Activated T-cell treated with anti-CD3 and anti-CD28 coated beads for 4 hours (primary cell): Measurements from ENCODE around the gene RIMBP3B.
"Not testable (repeated sequence)": the region's sequence is repeated elsewhere in the genome, so short reads cannot be mapped to it uniquely, and the experiment has no call there.

Experiments used
- DNase-seq: peaks from one replicate; pipeline ENCODE4 v3.0.0-alpha.2; 2020

The RIMBP3B gene, protein sequence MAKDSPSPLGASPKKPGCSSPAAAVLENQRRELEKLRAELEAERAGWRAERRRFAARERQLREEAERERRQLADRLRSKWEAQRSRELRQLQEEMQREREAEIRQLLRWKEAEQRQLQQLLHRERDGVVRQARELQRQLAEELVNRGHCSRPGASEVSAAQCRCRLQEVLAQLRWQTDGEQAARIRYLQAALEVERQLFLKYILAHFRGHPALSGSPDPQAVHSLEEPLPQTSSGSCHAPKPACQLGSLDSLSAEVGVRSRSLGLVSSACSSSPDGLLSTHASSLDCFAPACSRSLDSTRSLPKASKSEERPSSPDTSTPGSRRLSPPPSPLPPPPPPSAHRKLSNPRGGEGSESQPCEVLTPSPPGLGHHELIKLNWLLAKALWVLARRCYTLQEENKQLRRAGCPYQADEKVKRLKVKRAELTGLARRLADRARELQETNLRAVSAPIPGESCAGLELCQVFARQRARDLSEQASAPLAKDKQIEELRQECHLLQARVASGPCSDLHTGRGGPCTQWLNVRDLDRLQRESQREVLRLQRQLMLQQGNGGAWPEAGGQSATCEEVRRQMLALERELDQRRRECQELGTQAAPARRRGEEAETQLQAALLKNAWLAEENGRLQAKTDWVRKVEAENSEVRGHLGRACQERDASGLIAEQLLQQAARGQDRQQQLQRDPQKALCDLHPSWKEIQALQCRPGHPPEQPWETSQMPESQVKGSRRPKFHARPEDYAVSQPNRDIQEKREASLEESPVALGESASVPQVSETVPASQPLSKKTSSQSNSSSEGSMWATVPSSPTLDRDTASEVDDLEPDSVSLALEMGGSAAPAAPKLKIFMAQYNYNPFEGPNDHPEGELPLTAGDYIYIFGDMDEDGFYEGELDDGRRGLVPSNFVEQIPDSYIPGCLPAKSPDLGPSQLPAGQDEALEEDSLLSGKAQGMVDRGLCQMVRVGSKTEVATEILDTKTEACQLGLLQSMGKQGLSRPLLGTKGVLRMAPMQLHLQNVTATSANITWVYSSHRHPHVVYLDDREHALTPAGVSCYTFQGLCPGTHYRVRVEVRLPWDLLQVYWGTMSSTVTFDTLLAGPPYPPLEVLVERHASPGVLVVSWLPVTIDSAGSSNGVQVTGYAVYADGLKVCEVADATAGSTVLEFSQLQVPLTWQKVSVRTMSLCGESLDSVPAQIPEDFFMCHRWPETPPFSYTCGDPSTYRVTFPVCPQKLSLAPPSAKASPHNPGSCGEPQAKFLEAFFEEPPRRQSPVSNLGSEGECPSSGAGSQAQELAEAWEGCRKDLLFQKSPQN (N-terminal part only)

GRCh38 chr22:21383701-21384467 is at the start of gene RIMBP3B:
TSS of gene RIMBP3B (plus strand) at chr22:21383751. CDS start at chr22:21383859, 108 bp downstream.
- DNase-seq: not testable (repeated sequence)

DNA sequence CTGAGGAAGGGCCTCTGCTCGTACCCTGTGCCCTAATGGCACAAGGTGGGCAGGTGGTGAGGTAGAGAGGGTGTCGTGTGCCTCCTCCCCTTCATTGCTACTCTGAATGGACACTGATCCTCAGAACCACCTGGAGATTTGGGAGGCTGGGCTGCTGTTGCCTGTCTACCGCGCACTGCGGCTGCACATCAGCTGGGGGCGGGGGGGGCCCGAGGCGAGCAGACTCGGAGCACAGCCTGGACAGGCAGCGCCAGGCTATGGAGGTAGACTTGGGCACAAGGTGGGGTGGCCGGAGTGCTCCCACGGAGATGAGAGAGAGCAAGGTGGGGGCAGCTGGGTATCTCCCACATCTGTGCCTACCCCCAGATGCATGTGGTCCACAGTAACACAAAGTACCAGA is 26.0 kb upstream of the RIMBP3B start:
- DNase-seq: not testable (repeated sequence)

GRCh38 chr22:21360525-21360924 is 23.0 kb upstream of the RIMBP3B start:
- DNase-seq: not testable (repeated sequence)

- DNase-seq: not testable (repeated sequence)
These were observed 21.1 kb upstream of the RIMBP3B start for GRCh38 chr22:21362473-21362872.

- not testable (repeated sequence) for DNase-seq
These were observed 20.5 kb upstream of the RIMBP3B start for GRCh38 chr22:21363061-21363460.

GRCh38 chr22:21363803-21364202 is 19.7 kb upstream of the RIMBP3B start:
- DNase-seq: not testable (repeated sequence)

DNA sequence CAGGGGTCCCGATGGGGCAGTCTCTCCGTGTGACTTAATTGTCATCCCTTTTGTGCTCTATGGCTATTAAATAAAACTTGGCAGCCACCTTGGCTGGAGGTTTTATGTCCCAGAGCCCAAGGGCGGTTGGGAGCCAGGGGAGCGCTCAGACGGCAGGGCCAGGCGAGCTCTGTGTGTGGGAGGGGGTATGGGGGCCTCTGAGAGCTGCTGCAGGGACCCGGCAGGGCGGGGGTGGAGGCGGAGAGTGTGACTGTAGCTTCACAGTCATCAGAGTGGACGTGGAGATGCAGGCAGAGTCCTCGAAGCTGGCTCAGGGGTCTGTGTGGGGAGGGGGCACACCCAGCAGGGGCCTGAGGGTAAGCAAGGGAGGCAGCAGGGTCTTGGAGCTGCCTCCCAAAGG is 19.2 kb upstream of the RIMBP3B start:
- not testable (repeated sequence) for DNase-seq

GRCh38 chr22:21365337-21365736 is 18.2 kb upstream of the RIMBP3B start:
- DNase-seq: not testable (repeated sequence)

GRCh38 chr22:21368603-21369310 is 14.8 kb upstream of the RIMBP3B start:
- not testable (repeated sequence) for DNase-seq

DNA sequence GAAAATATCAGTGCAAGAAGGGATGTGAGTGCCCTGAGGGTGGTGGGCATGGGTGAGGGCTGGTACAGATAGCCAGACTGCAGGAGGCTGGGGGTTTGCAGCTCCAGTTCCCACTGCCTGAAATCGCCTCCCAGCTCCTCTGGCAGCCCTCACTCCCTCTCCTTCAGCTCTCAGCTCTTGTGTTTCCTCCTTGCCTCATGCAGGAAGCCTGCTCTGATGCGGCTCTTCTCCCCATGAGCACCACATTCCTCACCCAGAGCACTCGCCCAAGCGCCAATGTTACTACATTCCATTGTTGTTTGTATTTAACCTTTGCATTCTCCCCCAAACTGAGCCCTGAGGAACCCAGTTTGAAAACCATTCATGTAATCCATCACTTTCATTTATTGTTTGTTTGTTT is 7.7 kb upstream of the RIMBP3B start:
- not testable (repeated sequence) for DNase-seq

DNA sequence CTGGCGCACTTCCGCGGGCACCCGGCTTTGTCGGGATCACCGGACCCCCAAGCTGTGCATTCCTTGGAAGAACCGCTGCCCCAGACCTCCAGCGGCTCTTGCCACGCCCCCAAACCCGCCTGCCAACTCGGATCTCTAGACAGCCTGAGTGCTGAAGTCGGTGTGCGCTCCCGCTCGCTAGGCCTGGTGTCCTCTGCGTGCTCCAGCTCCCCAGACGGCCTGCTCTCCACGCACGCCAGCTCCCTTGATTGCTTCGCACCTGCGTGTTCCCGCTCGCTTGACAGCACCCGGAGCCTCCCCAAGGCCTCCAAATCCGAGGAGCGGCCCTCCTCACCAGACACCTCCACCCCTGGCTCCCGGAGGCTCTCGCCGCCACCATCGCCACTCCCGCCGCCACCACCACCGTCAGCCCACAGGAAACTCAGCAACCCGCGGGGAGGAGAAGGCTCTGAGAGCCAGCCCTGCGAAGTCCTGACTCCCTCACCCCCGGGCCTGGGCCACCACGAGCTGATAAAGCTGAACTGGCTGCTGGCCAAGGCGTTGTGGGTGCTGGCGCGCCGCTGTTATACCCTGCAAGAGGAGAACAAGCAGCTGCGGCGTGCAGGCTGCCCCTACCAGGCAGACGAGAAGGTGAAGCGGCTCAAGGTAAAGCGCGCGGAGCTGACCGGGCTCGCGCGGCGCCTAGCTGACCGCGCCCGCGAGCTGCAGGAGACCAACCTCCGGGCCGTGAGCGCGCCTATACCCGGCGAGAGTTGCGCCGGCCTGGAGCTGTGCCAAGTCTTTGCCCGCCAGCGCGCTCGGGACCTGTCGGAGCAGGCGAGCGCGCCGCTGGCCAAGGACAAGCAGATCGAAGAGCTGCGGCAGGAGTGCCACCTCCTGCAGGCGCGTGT is 1.2 kb downstream of the RIMBP3B start:
- DNase-seq: not testable (repeated sequence)

DNA sequence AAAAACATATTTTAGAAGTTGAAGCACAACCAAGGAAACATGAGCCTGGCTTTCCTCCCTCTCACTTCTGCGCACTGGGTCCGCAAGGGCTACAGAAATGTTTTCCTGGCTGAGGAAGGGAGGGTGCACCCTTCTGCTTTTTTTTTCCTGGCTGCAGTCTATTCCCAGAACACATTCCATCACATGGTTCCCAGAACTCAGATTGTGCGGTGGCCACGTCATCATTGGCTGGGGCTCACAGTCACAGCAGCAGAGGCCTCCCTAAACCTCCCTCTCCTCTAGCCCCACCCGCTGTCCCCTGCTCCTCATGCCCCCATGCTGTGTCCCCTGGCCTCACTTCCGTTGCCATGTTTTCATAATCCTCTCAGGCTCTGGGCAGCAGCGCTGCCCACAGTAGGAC is 5.9 kb downstream of the RIMBP3B start:
- DNase-seq: not testable (repeated sequence)

GRCh38 chr22:21390013-21390412 is 6.5 kb downstream of the RIMBP3B start:
- not testable (repeated sequence) for DNase-seq

DNA sequence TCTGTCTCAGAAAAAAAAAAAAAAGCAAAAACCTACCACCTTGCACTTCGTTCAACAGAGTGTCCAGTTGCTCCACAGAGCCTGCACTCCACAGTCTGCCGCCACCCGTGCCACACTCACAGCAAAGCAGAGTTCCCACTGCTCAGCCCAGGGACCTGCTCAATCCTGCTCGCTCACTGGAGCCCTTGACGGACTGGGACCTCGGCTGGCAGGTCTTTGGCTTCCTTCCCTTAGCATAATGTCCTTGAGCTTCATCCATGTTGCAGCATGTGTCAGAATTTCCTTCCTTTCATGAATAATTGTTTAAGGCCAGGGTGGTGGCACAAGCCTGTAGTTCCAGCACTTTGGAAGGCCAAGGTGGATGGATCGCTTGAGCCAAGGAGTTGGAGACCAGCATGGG is 11.1 kb downstream of the RIMBP3B start:
- not testable (repeated sequence) for DNase-seq

GRCh38 chr22:21401197-21401969 is 17.8 kb downstream of the RIMBP3B start:
- DNase-seq: not testable (repeated sequence)

DNA sequence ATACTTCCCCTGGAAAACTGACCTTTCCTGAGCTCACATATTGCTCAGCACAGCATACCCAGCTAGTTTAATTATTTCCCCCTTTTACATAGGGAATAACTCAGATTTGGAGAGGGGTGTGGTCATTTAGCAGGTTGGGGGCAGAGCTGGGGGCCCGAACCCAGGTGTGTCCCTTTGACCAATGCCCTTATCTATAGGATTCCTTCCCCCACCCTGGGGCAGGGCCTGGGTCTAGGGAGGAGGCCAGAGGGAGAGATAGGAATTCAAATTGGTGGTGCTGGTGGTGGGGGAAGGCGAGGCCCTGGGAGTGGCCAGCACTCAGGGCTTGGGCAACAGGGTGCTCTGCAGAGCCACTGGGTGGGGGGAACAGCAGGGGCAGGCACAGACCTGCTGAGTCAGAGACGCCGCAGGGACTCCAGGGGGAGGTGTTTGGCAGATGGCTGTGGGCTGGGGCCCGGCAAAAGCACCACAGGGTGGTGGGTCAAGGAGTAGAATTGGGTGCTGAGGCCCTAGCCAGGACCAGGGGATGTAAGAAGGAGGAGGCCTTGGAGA is 19.3 kb downstream of the RIMBP3B start:
- not testable (repeated sequence) for DNase-seq

DNA sequence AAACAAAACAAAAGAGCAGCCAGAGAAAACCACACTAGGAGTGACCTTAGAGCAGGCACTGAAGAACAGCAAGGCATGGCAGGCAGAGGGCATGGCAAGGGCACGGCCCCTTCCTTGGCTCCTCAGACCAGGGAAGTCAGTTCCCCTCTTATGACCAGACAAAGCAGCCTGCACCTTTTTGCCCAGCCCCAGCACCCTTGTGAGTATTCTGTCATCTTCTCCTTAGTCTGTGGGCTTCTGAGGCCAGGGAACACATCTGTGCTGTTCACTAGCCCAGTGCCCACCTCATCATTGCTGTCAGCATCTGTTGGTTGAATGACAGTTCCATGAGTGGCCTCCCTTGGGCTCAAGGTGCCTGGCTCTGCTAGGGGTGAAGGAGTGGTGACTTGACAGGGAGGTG is 23.6 kb downstream of the RIMBP3B start:
- not testable (repeated sequence) for DNase-seq

- DNase-seq: not testable (repeated sequence)
These were observed 24.2 kb downstream of the RIMBP3B start for GRCh38 chr22:21407792-21408191.

- DNase-seq: not testable (repeated sequence)
These were observed 32.8 kb downstream of the RIMBP3B start for GRCh38 chr22:21416375-21416774.
